ENCODE data around the gene TTBK1. TPM values are rescaled to one million over a fixed set of nuclear protein-coding genes. Genes with fewer than 3 reads are reported as not detected.

The TTBK1 gene
- total RNA-seq, 2 experiments from 2014 or later = 0.30 TPM

- ChIA-PET CTCF (interaction anchor here (0.5 to 3.9 kb wide), 22 partner anchors 8 to 277 kb away, joined by 3 to 24 read pairs (median 4); partner anchors contain the start of genes ABCC10, CRIP3, PPP2R5D and TJAP1), POLR2A (interaction anchor here (1.0 to 1.5 kb wide), 6 partner anchors 16 to 197 kb away, joined by 3 to 13 read pairs (median 6); partner anchors contain the start of genes ABCC10, CUL9 and ZNF318)
- Mint-ChIP-seq H3K36me3 (ENCODE audit: low read depth) (peaks cover 13% of the 10 kb centered on the region), H3K9me3 (no peaks in the 10 kb centered on the region), H3K4me1 (peaks cover 36% of the 10 kb centered on the region), H3K4me3 (peak overlapping the region; percentile 79), H3K27ac (peak overlapping the region; percentile 66), H3K27me3 (peaks cover 9% of the 10 kb centered on the region)
- DNase-seq = no peak
Measured at GRCh38 chr6:43229803-43230620, 13.3 kb upstream of the TTBK1 start.

GRCh38 chr6:43231053-43231452, 12.2 kb upstream of the TTBK1 start:
- ChIA-PET CTCF (interaction anchor here (2.7 to 3.0 kb wide), 2 partner anchors 168 to 276 kb away, joined by 22 to 24 read pairs; no protein-coding TSS in a partner anchor), POLR2A (no interaction called here)
- Mint-ChIP-seq H3K4me1 (peaks cover 26% of the 10 kb centered on the region), H3K27ac (no peak overlapping the region), H3K4me3 (no peak overlapping the region), H3K27me3 (peaks cover 9% of the 10 kb centered on the region), H3K36me3 (ENCODE audit: low read depth) (peaks cover 8% of the 10 kb centered on the region), H3K9me3 (no peaks in the 10 kb centered on the region)
- no peak for DNase-seq

GRCh38 chr6:43231735-43232450, 11.4 kb upstream of the TTBK1 start:
- ChIA-PET POLR2A (no interaction called here), CTCF (no interaction called here)
- H3K36me3 Mint-ChIP-seq (ENCODE audit: low read depth) = peaks cover under 1% of the 10 kb centered on the region

GRCh38 chr6:43235841-43236240, 7.4 kb upstream of the TTBK1 start:
- no peak overlapping the region for H3K4me3 Mint-ChIP-seq
- no peak for DNase-seq
- ChIA-PET POLR2A (no interaction called here), CTCF (no interaction called here)
- H3K4me1 Mint-ChIP-seq = peaks cover 1% of the 10 kb centered on the region
- peaks cover 41% of the 10 kb centered on the region for H3K27me3 Mint-ChIP-seq
- no peak overlapping the region for H3K27ac Mint-ChIP-seq
- H3K9me3 Mint-ChIP-seq = peaks cover 7% of the 10 kb centered on the region
- peaks cover 4% of the 10 kb centered on the region for H3K36me3 Mint-ChIP-seq (ENCODE audit: low read depth)

More at GRCh38 chr6:43231735-43232450, 11.4 kb upstream of the TTBK1 start:
- H3K27ac Mint-ChIP-seq = no peak overlapping the region
- H3K4me3 Mint-ChIP-seq = no peak overlapping the region
- no peaks in the 10 kb centered on the region for H3K9me3 Mint-ChIP-seq
- peaks cover 14% of the 10 kb centered on the region for H3K27me3 Mint-ChIP-seq
- peaks cover 20% of the 10 kb centered on the region for H3K4me1 Mint-ChIP-seq
- DNase-seq = no peak

- Mint-ChIP-seq H3K4me1 (peaks cover 1% of the 10 kb centered on the region), H3K36me3 (ENCODE audit: low read depth) (peaks cover 4% of the 10 kb centered on the region), H3K27ac (no peak overlapping the region), H3K4me3 (no peak overlapping the region), H3K27me3 (peaks cover 44% of the 10 kb centered on the region), H3K9me3 (peaks cover 7% of the 10 kb centered on the region)
- no peak for DNase-seq
- ChIA-PET POLR2A (no interaction called here), CTCF (interaction anchor here (0.7 to 2.2 kb wide), 3 partner anchors 10 to 120 kb away, joined by 3 to 23 read pairs (median 3); partner anchors contain the start of gene DNPH1)
Measured at GRCh38 chr6:43239054-43239453, 4.2 kb upstream of the TTBK1 start.

- H3K27ac Mint-ChIP-seq = no peak overlapping the region
- H3K4me1 Mint-ChIP-seq = peaks cover 1% of the 10 kb centered on the region
- no peak for DNase-seq
- POLR2A ChIA-PET = interaction anchor here (0.5 to 1.3 kb wide), 3 partner anchors 12 to 17 kb away, joined by 3 to 4 read pairs (median 3); partner anchors contain the start of gene DNPH1
- H3K27me3 Mint-ChIP-seq = peaks cover 44% of the 10 kb centered on the region
- H3K4me3 Mint-ChIP-seq = no peak overlapping the region
- peaks cover 7% of the 10 kb centered on the region for H3K9me3 Mint-ChIP-seq
- H3K36me3 Mint-ChIP-seq (ENCODE audit: low read depth) = peaks cover 4% of the 10 kb centered on the region
- CTCF ChIA-PET = interaction anchor here (1.7 kb wide), 1 partner anchor 11 kb away, joined by 5 read pairs; no protein-coding TSS in a partner anchor
Measured at GRCh38 chr6:43240950-43241349, 2.3 kb upstream of the TTBK1 start.

- peaks cover 3% of the 10 kb centered on the region for H3K4me1 Mint-ChIP-seq
- H3K4me3 Mint-ChIP-seq = no peak overlapping the region
- peaks cover 42% of the 10 kb centered on the region for H3K27me3 Mint-ChIP-seq
- POLR2A ChIA-PET = interaction anchor here (0.8 to 1.3 kb wide), 2 partner anchors 13 to 17 kb away, joined by 3 to 4 read pairs; partner anchors contain the start of gene DNPH1
- H3K36me3 Mint-ChIP-seq (ENCODE audit: low read depth) = peaks cover 4% of the 10 kb centered on the region
- H3K27ac Mint-ChIP-seq = no peak overlapping the region
- DNase-seq = no peak
- CTCF ChIA-PET = interaction anchor here (1.7 kb wide), 1 partner anchor 11 kb away, joined by 5 read pairs; no protein-coding TSS in a partner anchor
- H3K9me3 Mint-ChIP-seq = peaks cover 7% of the 10 kb centered on the region
Measured at GRCh38 chr6:43241446-43241845, 1.8 kb upstream of the TTBK1 start.

- no peak overlapping the region for H3K4me3 Mint-ChIP-seq
- peaks cover 4% of the 10 kb centered on the region for H3K36me3 Mint-ChIP-seq (ENCODE audit: low read depth)
- H3K9me3 Mint-ChIP-seq = peaks cover 7% of the 10 kb centered on the region
- H3K27ac Mint-ChIP-seq = no peak overlapping the region
- ChIA-PET CTCF (interaction anchor here (1.0 to 1.2 kb wide), 2 partner anchors 15 kb away, joined by 4 to 5 read pairs; partner anchors contain the start of gene DNPH1), POLR2A (no interaction called here)
- peaks cover 33% of the 10 kb centered on the region for H3K27me3 Mint-ChIP-seq
- peaks cover 18% of the 10 kb centered on the region for H3K4me1 Mint-ChIP-seq
- no peak for DNase-seq
Measured at GRCh38 chr6:43243664-43244321, 512 bp downstream of the TTBK1 start.

- Mint-ChIP-seq H3K27me3 (peaks cover 22% of the 10 kb centered on the region), H3K27ac (no peak overlapping the region), H3K4me3 (peak overlapping the region; percentile 70), H3K36me3 (ENCODE audit: low read depth) (no peaks in the 10 kb centered on the region), H3K4me1 (peaks cover 26% of the 10 kb centered on the region), H3K9me3 (no peaks in the 10 kb centered on the region)
- ChIA-PET CTCF (interaction anchor here (1.3 to 1.6 kb wide), 2 partner anchors 16 to 18 kb away, joined by 3 to 6 read pairs; partner anchors contain the start of gene DNPH1), POLR2A (interaction anchor here (0.7 to 1.6 kb wide), 5 partner anchors 17 to 182 kb away, joined by 3 to 6 read pairs (median 4); partner anchors contain the start of genes ABCC10, CRIP3 and DNPH1)
- DNase-seq = no peak
Measured at GRCh38 chr6:43246301-43247113, 3.2 kb downstream of the TTBK1 start.

- Mint-ChIP-seq H3K36me3 (ENCODE audit: low read depth) (no peaks in the 10 kb centered on the region), H3K27me3 (peaks cover 20% of the 10 kb centered on the region), H3K27ac (peak overlapping the region; percentile 52), H3K4me3 (peak overlapping the region; percentile 70), H3K4me1 (peaks cover 29% of the 10 kb centered on the region), H3K9me3 (no peaks in the 10 kb centered on the region)
- ChIA-PET CTCF (interaction anchor here (1.6 kb wide), 2 partner anchors 19 to 258 kb away, joined by 3 to 6 read pairs; partner anchors contain the start of gene DNPH1), POLR2A (interaction anchor here (0.7 to 1.6 kb wide), 4 partner anchors 18 to 181 kb away, joined by 3 to 6 read pairs (median 4); partner anchors contain the start of genes CRIP3 and DNPH1)
- peak; percentile 87 for DNase-seq
Measured at GRCh38 chr6:43247114-43247999, 4.1 kb downstream of the TTBK1 start.

GRCh38 chr6:43248101-43248500, 4.8 kb downstream of the TTBK1 start:
- Mint-ChIP-seq H3K27ac (no peak overlapping the region), H3K4me1 (peaks cover 29% of the 10 kb centered on the region), H3K27me3 (peaks cover 25% of the 10 kb centered on the region), H3K9me3 (no peaks in the 10 kb centered on the region), H3K36me3 (ENCODE audit: low read depth) (no peaks in the 10 kb centered on the region), H3K4me3 (peak overlapping the region; percentile 70)
- ChIA-PET POLR2A (interaction anchor here (1.6 kb wide), 1 partner anchor 180 kb away, joined by 6 read pairs; no protein-coding TSS in a partner anchor), CTCF (interaction anchor here (0.6 to 1.6 kb wide), 2 partner anchors 254 to 258 kb away, joined by 3 read pairs; no protein-coding TSS in a partner anchor)
- DNase-seq = no peak

Measured in activated CD4-positive, alpha-beta memory T cell treated with anti-CD3 and anti-CD28 coated beads, Interleukin-2, amount 10 ng/mL, durations not matched to agents 7 days and 5 days (primary cell).